Hepatocyte (in vitro differentiated cells): ENCODE data around the gene DENND1A. TPM values are rescaled to one million over a fixed set of nuclear protein-coding genes. Genes with fewer than 3 reads are reported as not detected.

Experiments used
- DNase-seq: peaks from one replicate; pipeline ENCODE4 v3.0.0-alpha.2; 2016; ENCODE audit warnings: low spot score
- H2AFZ ChIP-seq: fragments of 200-600 bp; sonication (generic); 2 replicates; pipeline ENCODE4 v1.6.0; 2016; ENCODE audit warnings: antibody characterized with exemption, mild to moderate bottlenecking
- H3K27ac ChIP-seq: fragments of 200-600 bp; sonication (generic); 2 replicates; pipeline ENCODE4 v1.5.1; 2016; ENCODE audit warnings: mild to moderate bottlenecking
- H3K27me3 ChIP-seq: fragments of 200-600 bp; sonication (generic); 2 replicates; pipeline ENCODE4 v1.6.1; 2016
- H3K36me3 ChIP-seq: fragments of 200-600 bp; sonication (generic); replicated peaks from 2 replicates; pipeline ENCODE4 v1.5.1; 2016; ENCODE audit warnings: low read depth; ENCODE audit not compliant: insufficient read depth
- H3K4me1 ChIP-seq: fragments of 200-600 bp; sonication (generic); 2 replicates; pipeline ENCODE4 v1.5.1; 2016; ENCODE audit warnings: mild to moderate bottlenecking, moderate library complexity; ENCODE audit not compliant: insufficient read depth
- H3K4me2 ChIP-seq: fragments of 200-600 bp; sonication (generic); 2 replicates; pipeline ENCODE4 v1.6.0; 2016
- H3K4me3 ChIP-seq: fragments of 200-600 bp; sonication (generic); 2 replicates; pipeline ENCODE4 v1.5.1; 2016; ENCODE audit warnings: mild to moderate bottlenecking
- H3K79me2 ChIP-seq: fragments of 200-600 bp; sonication (generic); 2 replicates; pipeline ENCODE4 v1.6.0; 2017; ENCODE audit warnings: mild to moderate bottlenecking
- H3K9me2 ChIP-seq: fragments of 200-600 bp; sonication (generic); replicated peaks from 2 replicates; pipeline ENCODE4 v1.6.0; 2017; ENCODE audit warnings: mild to moderate bottlenecking; ENCODE audit not compliant: insufficient read depth
- H3K9me3 ChIP-seq: fragments of 200-600 bp; sonication (generic); 2 replicates; pipeline ENCODE4 v1.5.1; 2016; ENCODE audit warnings: low read depth, mild to moderate bottlenecking
- H4K20me1 ChIP-seq: fragments of 200-600 bp; sonication (generic); 2 replicates; pipeline ENCODE4 v1.6.0; 2016; ENCODE audit warnings: mild to moderate bottlenecking; ENCODE audit not compliant: insufficient read depth, poor library complexity, severe bottlenecking
- CTCF ChIP-seq: fragments of 200-600 bp; sonication (generic); IDR thresholded peaks from 2 replicates; pipeline ENCODE4 v1.5.1; 2016; ENCODE audit warnings: antibody characterized with exemption, mild to moderate bottlenecking; ENCODE audit not compliant: poor library complexity
- EZH2 ChIP-seq: fragments of 200-600 bp; sonication (generic); IDR thresholded peaks from 2 replicates; pipeline ENCODE4 v1.6.1; 2016; ENCODE audit warnings: antibody characterized with exemption, mild to moderate bottlenecking, borderline replicate concordance
- EZH2phosphoT487 ChIP-seq: fragments of 200-600 bp; sonication (generic); IDR thresholded peaks from one replicate; pipeline ENCODE4 v1.6.1; 2018; ENCODE audit warnings: antibody characterized with exemption, mild to moderate bottlenecking, low read depth, moderate library complexity; ENCODE audit not compliant: unreplicated experiment, severe bottlenecking
- WGBS: methylation state at CpG from one replicate; pipeline ENCODE4 v1.1.6; 2016; ENCODE audit warnings: low lambda C conversion rate; ENCODE audit errors: missing lambda C conversion rate; 5-methylcytosine and 5-hydroxymethylcytosine counted together
- polyA plus RNA-seq: library from polyadenylated mRNA; unstranded; fragments of >200 nt; fragmentation: Nextera tagmentation; extraction: Ambion mirVana; gene quantifications from 2 replicates; pipeline ENCODE4 v1.2.1, GENCODE V29; 2016
- total RNA-seq: library from RNA; depleted of rRNA; stranded (reverse); fragments of >200 nt; gene quantifications from 2 replicates; pipeline ENCODE4 v1.2.3, GENCODE V29; 2014

The DENND1A gene
- total and polyA plus RNA-seq, 2 experiments from 2014 or later: 24.0 to 28.9 TPM

- H3K27ac ChIP-seq: no peak overlapping the region
- peak; percentile 73 for DNase-seq
- peaks cover 4% of the 10 kb centered on the region for H3K4me1 ChIP-seq
- H3K9me3 ChIP-seq: no peaks in the 10 kb centered on the region
- no peaks in the 10 kb centered on the region for H3K9me2 ChIP-seq
- 55% methylated on average over 12 of the region's 12 CpGs for WGBS
- no peaks in the 10 kb centered on the region for H3K79me2 ChIP-seq
- TF ChIP-seq EZH2phosphoT487 (no peak), CTCF (no peak), EZH2 (no peak)
- H3K4me3 ChIP-seq: no peak overlapping the region
- no peak overlapping the region for H2AFZ ChIP-seq
- H3K27me3 ChIP-seq: no peaks in the 10 kb centered on the region
- no peak overlapping the region for H3K4me2 ChIP-seq
- H3K36me3 ChIP-seq: no peaks in the 10 kb centered on the region
- no peaks in the 10 kb centered on the region for H4K20me1 ChIP-seq
Observed at GRCh38 chr9:123642291-123643278, 287.3 kb downstream of the DENND1A start.

GRCh38 chr9:123640792-123641222 is 289.1 kb downstream of the DENND1A start:
- Histone ChIP-seq H3K27me3 (no peaks in the 10 kb centered on the region), H3K9me3 (no peaks in the 10 kb centered on the region), H3K4me2 (no peak overlapping the region), H3K4me3 (no peak overlapping the region), H3K27ac (no peak overlapping the region), H3K9me2 (no peaks in the 10 kb centered on the region), H4K20me1 (no peaks in the 10 kb centered on the region), H3K36me3 (no peaks in the 10 kb centered on the region), H3K4me1 (peaks cover 4% of the 10 kb centered on the region), H2AFZ (no peak overlapping the region), H3K79me2 (no peaks in the 10 kb centered on the region)
- no peak for DNase-seq
- TF ChIP-seq EZH2: no peak
- 94% methylated on average over 4 of the region's 4 CpGs for WGBS

DNA sequence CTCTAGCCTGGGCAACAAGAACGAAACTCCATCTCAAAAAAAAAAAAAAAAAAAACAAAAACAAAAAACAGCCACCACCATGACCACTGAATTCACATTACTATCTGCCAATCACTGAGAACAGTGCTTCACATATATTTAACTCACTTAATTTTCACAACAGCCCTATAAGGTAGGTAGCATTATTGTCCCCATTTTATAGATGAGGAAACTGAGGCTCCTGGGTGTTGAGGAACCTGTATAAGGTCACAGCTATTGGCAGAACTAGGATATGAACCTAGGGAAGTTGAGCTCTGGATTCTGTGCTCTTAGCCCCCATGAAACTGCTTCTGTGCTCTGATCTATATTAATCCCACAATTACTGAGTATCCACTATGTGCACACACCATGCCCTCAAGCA is 290.2 kb downstream of the DENND1A start:
- Histone ChIP-seq H2AFZ (no peak overlapping the region), H3K27me3 (no peaks in the 10 kb centered on the region), H3K9me2 (no peaks in the 10 kb centered on the region), H3K36me3 (no peaks in the 10 kb centered on the region), H4K20me1 (peaks cover 3% of the 10 kb centered on the region), H3K4me3 (no peak overlapping the region), H3K4me1 (peaks cover 4% of the 10 kb centered on the region), H3K9me3 (no peaks in the 10 kb centered on the region), H3K4me2 (no peak overlapping the region), H3K79me2 (no peaks in the 10 kb centered on the region), H3K27ac (no peak overlapping the region)
- no peak for DNase-seq
- TF ChIP-seq EZH2phosphoT487 (no peak), CTCF (no peak), EZH2 (no peak)
- 100% methylated on average over 1 of the region's 1 CpG for WGBS

DNA sequence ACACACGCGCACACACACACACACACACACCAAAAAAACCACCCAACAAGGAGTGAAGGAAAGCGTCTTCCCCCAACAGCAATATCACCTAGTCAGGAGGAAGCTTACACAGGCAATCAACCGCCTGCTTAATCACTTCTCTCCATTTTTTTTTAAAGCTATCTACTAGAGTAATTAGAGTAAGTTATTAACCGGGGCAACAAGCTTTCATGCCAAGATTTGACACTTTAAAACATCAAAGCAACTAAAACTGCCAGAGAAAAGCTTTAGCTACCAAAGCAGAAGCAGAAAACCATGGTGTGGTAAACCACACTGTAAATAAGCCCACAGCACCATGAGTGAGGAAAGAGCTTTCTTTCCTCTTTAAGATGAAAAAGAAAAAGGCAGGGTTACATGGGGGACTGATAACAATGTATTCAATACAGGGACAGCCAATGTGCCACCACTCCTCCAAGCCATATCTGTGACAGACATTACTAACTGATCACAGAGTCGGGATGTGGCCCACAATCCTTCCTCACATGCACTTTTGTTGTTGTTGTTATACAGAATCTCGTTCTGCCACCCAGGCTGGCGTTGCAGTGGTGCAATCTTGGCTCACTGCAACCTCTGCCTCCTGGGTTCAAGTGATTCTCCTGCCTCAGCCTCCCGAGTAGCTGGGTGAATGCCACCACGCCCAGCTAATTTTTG is 291.8 kb downstream of the DENND1A start:
- no peak for DNase-seq
- Histone ChIP-seq H3K27ac (no peak overlapping the region), H3K27me3 (no peaks in the 10 kb centered on the region), H3K79me2 (peaks cover 5% of the 10 kb centered on the region), H3K4me2 (peak overlapping the region; percentile 68), H2AFZ (no peak overlapping the region), H3K4me3 (no peak overlapping the region), H4K20me1 (peaks cover 3% of the 10 kb centered on the region), H3K9me3 (no peaks in the 10 kb centered on the region), H3K9me2 (no peaks in the 10 kb centered on the region), H3K36me3 (no peaks in the 10 kb centered on the region), H3K4me1 (peaks cover 4% of the 10 kb centered on the region)
- WGBS: 76% methylated on average over 10 of the region's 10 CpGs
- TF ChIP-seq EZH2: no peak
